Lung microvascular endothelial cell (primary cell): ENCODE results near the gene SAXO2. TPM values are rescaled to one million over a fixed set of nuclear protein-coding genes. Genes with fewer than 3 reads are reported as not detected.
"Not testable (repeated sequence)": the region's sequence is repeated elsewhere in the genome, so short reads cannot be mapped to it uniquely, and the experiment has no call there.

Source experiments
- DNase-seq, 2 donors: peaks; one replicate each; pipeline versions ENCODE4 v3.0.0 to v3.0.0-alpha.2; 2010; ENCODE audit warnings: low read depth in 2 of 2
- total RNA-seq: library from RNA; depleted of rRNA; stranded (reverse); fragments of >200 nt; gene quantifications from 2 replicates; pipeline ENCODE4 v1.2.1, GENCODE V29; 2014

SAXO2 gene
- total RNA-seq, 1 donor from 2014 or later: under 0.01 TPM

DNA sequence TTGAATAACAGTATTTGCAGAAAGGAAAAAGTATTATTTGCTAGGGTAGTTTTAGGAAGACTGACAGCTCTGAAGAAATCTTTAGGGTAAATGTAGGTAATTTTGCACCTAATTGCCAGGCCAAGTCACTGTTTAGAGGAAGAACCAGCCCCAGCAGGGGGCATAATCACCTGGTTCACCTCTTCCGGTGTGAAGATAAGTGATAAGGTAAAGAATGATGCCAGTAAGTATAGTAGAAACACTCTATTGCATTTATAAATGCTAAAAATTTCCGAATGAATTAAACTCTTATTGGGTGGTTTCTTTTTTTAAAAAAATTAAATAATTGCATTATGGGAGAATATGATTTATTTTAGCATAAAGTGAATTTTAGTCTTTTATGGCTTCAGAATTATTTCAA lies 21.8 kb downstream of the SAXO2 start:
- DNase-seq: not testable (repeated sequence)

GRCh38 chr15:82286475-82286874 lies 23.9 kb downstream of the SAXO2 start:
- DNase-seq: not testable (repeated sequence)

- DNase-seq: not testable (repeated sequence)
These were observed 25.6 kb downstream of the SAXO2 start for GRCh38 chr15:82288202-82288601.

GRCh38 chr15:82292271-82292670 lies 29.7 kb downstream of the SAXO2 start:
- no peak for DNase-seq

DNA sequence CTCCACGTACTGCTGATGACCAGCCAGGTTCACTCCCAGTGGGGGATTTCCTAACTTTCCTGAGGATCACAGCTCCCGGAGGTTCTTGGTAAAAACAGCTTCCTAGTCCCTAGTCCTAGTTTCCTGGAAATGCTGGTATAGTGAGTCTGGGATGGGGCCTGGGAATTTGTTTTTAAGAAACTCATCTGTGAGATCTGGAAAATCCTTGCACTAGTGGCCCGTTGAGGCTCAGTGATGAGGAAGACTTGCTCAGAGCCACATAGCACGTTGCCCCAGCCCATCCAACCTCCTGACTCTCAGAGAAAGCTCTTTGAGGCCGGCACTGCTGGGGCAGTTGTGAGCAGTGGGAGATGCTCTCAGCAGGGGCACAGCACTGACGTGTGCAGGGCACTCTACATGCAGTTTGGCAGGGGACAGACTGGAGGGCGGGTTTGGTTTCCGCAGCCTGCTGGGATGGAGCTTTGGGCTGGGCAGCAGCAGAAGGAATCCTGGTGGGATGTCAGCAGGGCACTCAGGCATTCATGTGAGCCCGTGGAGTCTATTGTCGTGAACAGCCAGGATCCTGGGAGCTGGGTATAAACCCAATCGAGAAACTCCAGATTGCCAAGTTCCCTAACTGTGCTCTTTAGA lies 31.6 kb downstream of the SAXO2 start:
- DNase-seq: no peak

DNA sequence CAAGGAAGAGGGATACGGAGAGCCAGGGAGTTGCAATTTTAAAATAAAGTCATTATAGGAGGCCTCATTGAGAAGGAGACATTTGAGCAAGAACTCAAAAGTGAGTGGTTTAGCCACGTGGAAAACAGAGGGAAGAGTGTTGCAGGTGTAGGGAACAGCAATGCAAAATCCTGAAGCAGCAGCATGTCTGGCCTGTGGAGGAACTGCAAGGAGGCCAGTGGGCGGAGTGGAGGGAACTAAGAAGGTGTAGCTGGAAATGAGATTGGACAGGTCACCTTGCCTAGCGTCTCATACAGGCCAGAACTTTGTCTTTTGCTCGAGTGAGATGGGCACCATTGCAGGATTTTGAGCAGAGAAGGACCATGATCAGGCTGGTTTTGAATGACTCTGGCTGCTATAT lies 34.9 kb downstream of the SAXO2 start:
- DNase-seq: no peak

GRCh38 chr15:82298032-82298431 lies 35.4 kb downstream of the SAXO2 start:
- DNase-seq: no peak

GRCh38 chr15:82298520-82298919 lies 35.9 kb downstream of the SAXO2 start:
- DNase-seq: peak in 1 of 2 donors; percentile 8

DNA sequence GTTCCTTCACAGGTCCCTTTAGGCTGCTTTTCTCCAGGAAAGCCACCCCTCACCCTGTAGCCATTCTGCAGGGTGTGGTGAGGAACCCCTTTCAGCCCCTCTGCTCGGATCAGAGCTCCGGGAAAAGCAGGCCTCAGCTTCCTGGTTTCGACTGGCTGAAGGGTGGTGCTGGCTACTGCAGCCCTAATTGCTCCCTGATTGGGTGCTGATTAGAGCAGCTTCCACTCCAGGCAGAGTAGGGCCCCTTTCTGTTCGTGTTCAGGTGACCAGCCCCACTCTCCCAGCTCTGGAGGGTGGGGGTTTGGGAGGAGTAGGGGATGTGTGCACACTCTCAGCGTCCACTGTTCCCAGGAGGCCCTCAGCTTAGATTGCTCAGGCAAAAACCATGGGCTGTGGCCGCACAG lies 36.9 kb downstream of the SAXO2 start:
- not testable (repeated sequence) for DNase-seq

- DNase-seq: not testable (repeated sequence)
These were observed 37.7 kb downstream of the SAXO2 start for GRCh38 chr15:82300326-82300725.

GRCh38 chr15:82300883-82301282 lies 38.3 kb downstream of the SAXO2 start:
- no peak for DNase-seq

DNA sequence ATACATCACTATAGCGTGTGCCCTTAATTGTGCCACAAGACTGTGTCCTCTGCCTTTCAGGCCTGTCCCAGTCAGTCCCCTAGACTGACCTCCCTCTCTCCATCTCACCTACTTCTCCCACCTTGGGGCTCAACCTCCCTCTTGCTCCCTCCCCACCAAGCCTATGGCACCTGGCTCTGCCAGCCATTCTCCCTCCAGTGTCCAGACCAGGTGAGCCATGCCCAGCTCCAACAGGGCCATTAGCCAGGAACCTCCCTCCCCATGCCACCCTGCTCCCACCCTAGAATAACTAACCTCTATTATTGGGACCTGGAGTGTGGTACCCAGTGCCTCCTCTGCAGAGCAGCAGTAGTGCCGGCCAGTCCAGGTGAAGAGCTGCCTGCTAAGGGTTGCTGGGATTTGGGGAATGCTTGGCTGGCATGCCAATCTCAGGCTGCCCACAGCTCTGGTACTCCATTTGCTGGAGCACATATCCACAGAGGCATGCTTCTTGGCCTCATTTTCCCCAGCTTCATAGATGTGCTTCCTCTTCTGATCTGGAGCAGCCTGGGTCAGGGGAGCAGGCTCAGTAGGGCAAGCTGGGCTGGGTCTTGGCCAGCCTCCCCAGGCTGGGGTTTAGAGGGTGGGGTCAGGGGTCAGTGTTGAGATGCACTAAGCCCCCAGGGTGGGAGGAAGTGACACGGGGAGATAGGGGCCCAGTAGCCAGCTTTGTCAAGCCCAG lies 38.8 kb downstream of the SAXO2 start:
- no peak for DNase-seq

GRCh38 chr15:82303956-82304777 lies 41.5 kb downstream of the SAXO2 start:
- no peak for DNase-seq

DNA sequence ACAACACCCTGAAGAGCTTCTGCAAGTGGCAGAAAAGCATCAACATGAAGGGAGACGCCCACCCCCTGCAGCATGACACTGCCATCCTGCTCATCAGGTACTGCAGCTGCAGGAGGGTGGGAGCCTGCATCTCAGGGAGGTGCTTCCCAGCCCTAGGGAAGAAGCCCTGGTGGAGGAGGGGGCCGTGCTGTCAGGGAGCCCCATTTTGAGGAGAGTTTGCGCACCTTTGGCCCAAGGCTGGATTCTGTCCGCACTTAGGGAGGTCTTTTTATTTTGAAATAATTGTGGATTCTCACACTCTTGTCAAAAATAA lies 42.1 kb downstream of the SAXO2 start:
- no peak for DNase-seq

- no peak for DNase-seq
These were observed 43.0 kb downstream of the SAXO2 start for GRCh38 chr15:82305621-82306048.

GRCh38 chr15:82306791-82307713 lies 44.4 kb downstream of the SAXO2 start:
- DNase-seq: no peak

GRCh38 chr15:82307714-82308081 lies 45.1 kb downstream of the SAXO2 start:
- DNase-seq: no peak

- no peak for DNase-seq
These were observed 47.2 kb downstream of the SAXO2 start for GRCh38 chr15:82309802-82310201.

DNA sequence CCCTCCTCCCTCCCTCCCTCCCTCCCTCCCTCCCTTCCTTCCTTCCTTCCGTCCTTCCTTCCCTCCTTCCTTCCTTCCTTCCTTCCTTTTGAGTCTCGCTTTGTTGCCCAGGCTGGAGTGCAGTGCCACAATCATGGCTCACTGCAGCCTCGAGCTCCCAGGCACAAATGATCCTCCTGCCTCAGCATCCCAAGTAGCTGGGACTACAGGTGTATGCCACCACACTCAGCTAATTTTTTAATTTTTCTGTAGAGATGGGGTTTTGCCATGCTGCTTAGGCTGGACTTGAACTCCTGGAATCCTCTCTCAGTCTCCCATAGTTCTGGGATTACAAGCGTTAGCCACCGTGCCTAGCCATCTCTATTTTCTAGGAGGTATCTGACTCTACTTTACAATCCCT lies 48.7 kb downstream of the SAXO2 start:
- DNase-seq: not testable (repeated sequence)

DNA sequence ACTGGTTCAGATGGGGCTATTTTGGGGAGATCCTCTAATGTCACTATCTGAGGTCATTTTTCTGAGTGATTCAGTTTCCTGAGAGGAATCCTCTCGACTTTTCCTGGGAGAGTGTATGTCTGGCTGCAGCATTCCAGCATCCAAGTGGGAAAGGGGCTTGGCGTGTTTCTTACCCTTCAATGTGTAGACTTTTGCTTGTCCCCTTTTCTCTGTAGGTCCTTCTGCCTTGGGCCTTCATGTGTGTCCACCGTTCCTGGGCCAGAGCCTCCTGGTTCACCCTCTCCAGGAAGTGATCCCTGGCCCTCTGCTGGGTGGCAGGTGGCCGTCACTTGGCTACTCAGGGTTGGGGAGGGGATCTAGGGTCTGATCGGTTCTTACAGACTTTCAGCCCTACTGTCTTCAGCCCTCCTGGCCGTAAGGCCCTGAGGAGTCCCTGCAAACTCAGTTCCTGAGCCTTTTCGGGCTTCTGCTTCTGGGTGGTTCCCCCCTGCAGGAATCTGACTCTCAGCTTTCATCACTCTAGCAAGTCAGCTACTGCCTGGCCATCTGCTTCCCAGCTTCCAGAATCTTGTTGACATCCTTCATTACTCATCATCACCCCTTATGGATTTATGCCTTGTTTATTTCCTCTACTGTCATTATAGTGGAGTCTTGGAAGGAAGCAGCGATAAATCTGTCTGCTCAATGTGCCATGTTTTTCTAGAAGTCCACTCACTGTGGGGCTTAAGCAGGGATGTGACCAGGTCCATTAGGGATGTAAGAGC lies 50.1 kb downstream of the SAXO2 start:
- peak in 1 of 2 donors; percentile 92 for DNase-seq

DNA sequence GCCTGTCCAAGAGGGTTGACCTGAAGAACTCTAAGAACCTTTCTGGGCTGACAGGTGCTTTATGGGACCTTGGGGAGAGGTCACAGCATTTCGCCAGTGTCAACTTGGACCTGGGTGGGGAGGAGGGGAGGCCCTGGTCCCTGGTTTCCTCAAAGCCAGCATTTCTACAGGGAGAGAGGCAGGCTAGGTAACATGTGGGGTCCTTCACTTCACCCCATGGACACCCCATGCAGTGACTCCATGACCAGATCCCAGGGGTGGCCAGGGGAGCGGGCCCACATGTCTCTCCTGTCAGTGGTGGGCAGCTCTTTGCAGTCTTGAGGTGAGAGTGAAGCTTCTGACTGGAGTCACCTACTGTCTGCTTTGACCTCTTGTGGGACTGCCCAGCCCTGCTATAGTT lies 50.8 kb downstream of the SAXO2 start:
- DNase-seq: no peak
